K562 (cell line): ENCODE results near the gene P4HTM. TPM values are rescaled to one million over a fixed set of nuclear protein-coding genes. Genes with fewer than 3 reads are reported as not detected.

ENCODE experiments used
- AFF4 ChIP-seq: sonication (generic); formaldehyde crosslinking; IDR thresholded peaks from 2 replicates; pipeline ENCODE4 v1.8.0; 2023; ENCODE audit warnings: mild to moderate bottlenecking, missing genetic modification reagents
- ASH1L ChIP-seq: fragments of 450-650 bp; IDR thresholded peaks from 2 replicates; pipeline ENCODE4 v1.6.1; 2018; ENCODE audit warnings: borderline replicate concordance, mild to moderate bottlenecking, low read depth; ENCODE audit not compliant: partially characterized antibody
- CBX3 ChIP-seq, 2 experiments: IDR thresholded peaks; 1 replicate in 1 of 2; 2 replicates in 1 of 2; pipeline ENCODE4 v1.6.1; 2012; ENCODE audit warnings: inconsistent platforms in 2 of 2, low read length in 2 of 2, borderline replicate concordance in 1 of 2, control low read depth in 1 of 2
- CGGBP1 ChIP-seq: fragments of 250-450 bp; sonication (Bioruptor Pico); IDR thresholded peaks from 2 replicates; pipeline ENCODE4 v1.9.0; 2021; ENCODE audit warnings: mild to moderate bottlenecking
- FOXA1 ChIP-seq: fragments of 450-650 bp; IDR thresholded peaks from 2 replicates; pipeline ENCODE4 v1.6.1; 2016; ENCODE audit warnings: mild to moderate bottlenecking, borderline replicate concordance
- GABPB1 ChIP-seq: sonication (generic); formaldehyde crosslinking; IDR thresholded peaks from 2 replicates; pipeline ENCODE4 v1.8.0; 2022; ENCODE audit warnings: mild to moderate bottlenecking, missing genetic modification reagents
- GATA2 ChIP-seq: sonication (generic); formaldehyde crosslinking; IDR thresholded peaks from 2 replicates; pipeline ENCODE4 v1.4.0; 2020; ENCODE audit warnings: mild to moderate bottlenecking, missing genetic modification reagents
- SAFB2 ChIP-seq: fragments of 200-400 bp; formaldehyde crosslinking; IDR thresholded peaks from 2 replicates; pipeline ENCODE4 v1.6.1; 2018; ENCODE audit warnings: borderline replicate concordance, low read length, low read depth, moderate library complexity; ENCODE audit not compliant: severe bottlenecking
- SIRT6 ChIP-seq: IDR thresholded peaks from one replicate; pipeline ENCODE4 v1.6.1; 2012; ENCODE audit warnings: low read depth, mild to moderate bottlenecking, control low read depth, inconsistent platforms, low read length, moderate library complexity
- SLC30A9 ChIP-seq: fragments of 250-450 bp; sonication (Bioruptor Pico); IDR thresholded peaks from 2 replicates; pipeline ENCODE4 v1.8.0; 2022; ENCODE audit warnings: mild to moderate bottlenecking, moderate library complexity
- SMARCA4 ChIP-seq: fragments of 450-650 bp; IDR thresholded peaks from 2 replicates; pipeline ENCODE4 v1.6.1; 2016
- SP1 ChIP-seq: sonication (generic); formaldehyde crosslinking; IDR thresholded peaks from 2 replicates; pipeline ENCODE4 v1.8.1; 2022; ENCODE audit warnings: mild to moderate bottlenecking, missing genetic modification reagents
- ZEB2 ChIP-seq: fragments of 450-650 bp; IDR thresholded peaks from 2 replicates; pipeline ENCODE4 v1.6.1; 2016
- ZFP36 ChIP-seq: fragments of 150-350 bp; IDR thresholded peaks from 2 replicates; pipeline ENCODE4 v1.6.1; 2018; ENCODE audit warnings: low read length, low read depth; ENCODE audit not compliant: partially characterized antibody
- ZNF133 ChIP-seq: fragments of 250-450 bp; sonication (Bioruptor Pico); IDR thresholded peaks from 2 replicates; pipeline ENCODE4 v1.4.0; 2020; ENCODE audit warnings: mild to moderate bottlenecking
- ZNF140 ChIP-seq: fragments of 250-450 bp; sonication (Bioruptor Pico); IDR thresholded peaks from 2 replicates; pipeline ENCODE4 v1.8.0; 2021; ENCODE audit warnings: moderate library complexity, mild to moderate bottlenecking, inconsistent platforms
- ZNF324 ChIP-seq: fragments of 250-450 bp; sonication (Bioruptor Pico); IDR thresholded peaks from 2 replicates; pipeline ENCODE4 v1.4.0; 2020; ENCODE audit warnings: mild to moderate bottlenecking
- polyA plus RNA-seq, 8 experiments: library from polyadenylated mRNA; depleted of rRNA in 4 of 8; stranded (reverse) in 5 of 8; unstranded in 3 of 8; fragments of >200 nt; fragmentation: Nextera tagmentation in 2 of 8; fragmentation: Illumina TruSeq in 1 of 8; extraction: Ambion mirVana in 2 of 8; extraction: Trizol in 1 of 8; gene quantifications; 2 replicates each; pipeline versions ENCODE4 v1.2.1 to v1.2.3, GENCODE V29; 2011 to 2014; ENCODE audit warnings: inconsistent platforms in 1 of 8, missing spikeins in 1 of 8
- total RNA-seq, 7 experiments: library from RNA; depleted of rRNA in 6 of 7; stranded (reverse); fragments of >200 nt in 6 of 7; fragmentation: Illumina TruSeq in 2 of 7; extraction: Trizol in 2 of 7; gene quantifications; 2 replicates each; pipeline versions ENCODE4 v1.2.1 to v1.2.3, GENCODE V29; 2011 to 2021; ENCODE audit warnings: low replicate concordance in 1 of 7
- TF ChIP-seq, protein P1 (sequence below): fragments of 450-650 bp; formaldehyde crosslinking; IDR thresholded peaks from 2 replicates; pipeline ENCODE4 v1.4.0; 2020; ENCODE audit warnings: mild to moderate bottlenecking, moderate library complexity
- TF ChIP-seq, protein P2 (sequence below): fragments of 250-450 bp; sonication (Bioruptor Pico); IDR thresholded peaks from 2 replicates; pipeline ENCODE4 v1.8.0; 2021; ENCODE audit warnings: moderate library complexity, mild to moderate bottlenecking, inconsistent platforms
- TF ChIP-seq, protein P3 (sequence below), 2 experiments: fragments of 450-650 bp in 1 of 2; sonication (generic) in 1 of 2; formaldehyde crosslinking; conservative IDR thresholded peaks; 2 replicates each; pipeline versions ENCODE4 v1.4.0 to v1.8.1; 2020 to 2022; ENCODE audit warnings: mild to moderate bottlenecking in 1 of 2, missing genetic modification reagents in 1 of 2

Gene P4HTM
- total and polyA plus RNA-seq, 9 of the 15 experiments (the other 6 are each of a cell fraction or from before 2014, with no cell fraction given): 0.09 to 0.66 (median 0.25) TPM; not detected in 2

DNA sequence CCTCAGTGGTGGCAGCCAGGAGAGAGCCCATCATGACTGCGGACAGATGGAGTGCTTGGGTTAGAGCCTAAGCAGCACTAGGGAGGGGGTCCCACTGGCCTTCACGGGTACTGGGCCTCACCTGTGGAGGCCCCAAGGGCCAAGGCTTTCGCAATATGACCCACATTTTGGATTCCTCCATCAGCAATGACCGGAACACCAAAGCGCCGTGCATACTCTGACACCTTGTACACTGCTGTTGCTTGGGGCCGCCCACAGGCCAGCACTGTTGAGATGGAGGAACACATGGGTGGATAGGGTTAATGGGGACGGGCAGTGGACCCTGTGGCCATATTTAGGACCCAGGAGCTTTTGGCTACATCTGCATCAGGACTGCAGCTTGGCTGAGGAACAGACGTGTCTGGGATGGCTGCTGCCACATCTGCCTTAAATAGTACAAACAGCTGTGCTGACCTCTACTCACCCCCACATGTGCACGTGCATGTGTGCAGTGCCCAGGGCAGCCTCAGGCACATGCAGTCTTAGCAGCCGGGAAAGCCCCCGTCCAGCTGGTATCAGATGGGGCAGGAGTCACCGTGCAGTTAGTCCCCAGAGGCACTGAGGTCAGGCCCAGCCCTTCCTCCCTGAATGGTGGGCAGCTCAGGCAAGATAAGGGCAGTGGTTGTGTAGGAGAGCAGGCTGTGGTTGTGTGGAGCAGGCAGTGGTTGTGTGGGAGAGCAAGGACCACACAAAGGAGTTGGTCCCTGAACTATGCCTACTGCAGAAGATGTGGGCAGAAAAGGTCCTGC is 35.2 kb downstream of the P4HTM start (continued):
- TF ChIP-seq SP1 (CRISPR knock-in tag): 0 out of 2 replicates have a peak, but pooled peaks have one; percentile 16
- TF ChIP-seq SIRT6: no peak
- TF ChIP-seq, protein P1, sequence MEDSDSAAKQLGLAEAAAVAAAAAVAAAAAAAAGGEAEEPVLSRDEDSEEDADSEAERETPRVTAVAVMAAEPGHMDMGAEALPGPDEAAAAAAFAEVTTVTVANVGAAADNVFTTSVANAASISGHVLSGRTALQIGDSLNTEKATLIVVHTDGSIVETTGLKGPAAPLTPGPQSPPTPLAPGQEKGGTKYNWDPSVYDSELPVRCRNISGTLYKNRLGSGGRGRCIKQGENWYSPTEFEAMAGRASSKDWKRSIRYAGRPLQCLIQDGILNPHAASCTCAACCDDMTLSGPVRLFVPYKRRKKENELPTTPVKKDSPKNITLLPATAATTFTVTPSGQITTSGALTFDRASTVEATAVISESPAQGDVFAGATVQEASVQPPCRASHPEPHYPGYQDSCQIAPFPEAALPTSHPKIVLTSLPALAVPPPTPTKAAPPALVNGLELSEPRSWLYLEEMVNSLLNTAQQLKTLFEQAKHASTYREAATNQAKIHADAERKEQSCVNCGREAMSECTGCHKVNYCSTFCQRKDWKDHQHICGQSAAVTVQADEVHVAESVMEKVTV (CRISPR knock-in tag): no peak
- TF ChIP-seq, protein P2, sequence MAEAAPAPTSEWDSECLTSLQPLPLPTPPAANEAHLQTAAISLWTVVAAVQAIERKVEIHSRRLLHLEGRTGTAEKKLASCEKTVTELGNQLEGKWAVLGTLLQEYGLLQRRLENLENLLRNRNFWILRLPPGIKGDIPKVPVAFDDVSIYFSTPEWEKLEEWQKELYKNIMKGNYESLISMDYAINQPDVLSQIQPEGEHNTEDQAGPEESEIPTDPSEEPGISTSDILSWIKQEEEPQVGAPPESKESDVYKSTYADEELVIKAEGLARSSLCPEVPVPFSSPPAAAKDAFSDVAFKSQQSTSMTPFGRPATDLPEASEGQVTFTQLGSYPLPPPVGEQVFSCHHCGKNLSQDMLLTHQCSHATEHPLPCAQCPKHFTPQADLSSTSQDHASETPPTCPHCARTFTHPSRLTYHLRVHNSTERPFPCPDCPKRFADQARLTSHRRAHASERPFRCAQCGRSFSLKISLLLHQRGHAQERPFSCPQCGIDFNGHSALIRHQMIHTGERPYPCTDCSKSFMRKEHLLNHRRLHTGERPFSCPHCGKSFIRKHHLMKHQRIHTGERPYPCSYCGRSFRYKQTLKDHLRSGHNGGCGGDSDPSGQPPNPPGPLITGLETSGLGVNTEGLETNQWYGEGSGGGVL (CRISPR knock-in tag): no peak
- no peak for TF ChIP-seq ZNF133 (CRISPR knock-in tag)
- no peak for TF ChIP-seq SMARCA4
- TF ChIP-seq FOXA1: no peak
- TF ChIP-seq ASH1L: no peak
- TF ChIP-seq CGGBP1 (CRISPR knock-in tag): no peak
- TF ChIP-seq GABPB1 (CRISPR knock-in tag): no peak
- 0 out of 2 replicates have a peak, but pooled peaks have one; percentile 24 for TF ChIP-seq GATA2 (CRISPR knock-in tag)
- TF ChIP-seq AFF4: no peak
- TF ChIP-seq ZFP36: no peak
- TF ChIP-seq CBX3 (IDR thresholded peaks at IDR 0.05; ENCODE audit: borderline replicate concordance in 1 of 2, low read length in 2 of 2): no peak
- TF ChIP-seq ZNF324 (CRISPR knock-in tag): no peak
- TF ChIP-seq SLC30A9: no peak
- TF ChIP-seq, protein P3, sequence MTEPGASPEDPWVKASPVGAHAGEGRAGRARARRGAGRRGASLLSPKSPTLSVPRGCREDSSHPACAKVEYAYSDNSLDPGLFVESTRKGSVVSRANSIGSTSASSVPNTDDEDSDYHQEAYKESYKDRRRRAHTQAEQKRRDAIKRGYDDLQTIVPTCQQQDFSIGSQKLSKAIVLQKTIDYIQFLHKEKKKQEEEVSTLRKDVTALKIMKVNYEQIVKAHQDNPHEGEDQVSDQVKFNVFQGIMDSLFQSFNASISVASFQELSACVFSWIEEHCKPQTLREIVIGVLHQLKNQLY (CRISPR knock-in tag; conservative IDR thresholded peaks at IDR 0.05): no peak
- TF ChIP-seq ZEB2: no peak
- TF ChIP-seq SAFB2: no peak
- no peak for TF ChIP-seq ZNF140 (CRISPR knock-in tag)
